IMR-90 (cell line): ENCODE results near the gene NF1. TPM values are rescaled to one million over a fixed set of nuclear protein-coding genes. Genes with fewer than 3 reads are reported as not detected.

Experiments
- ATAC-seq: fragments of 200-7000 bp; cut with Tn5 transposase; 2 replicates; pipeline ENCODE4 v1.9.1; 2020; ENCODE audit warnings: low read depth, mild to moderate bottlenecking, moderate library complexity
- BruUV-seq: library from RNA; stranded (reverse); fragments of 400-500 nt; replicated peaks from 2 replicates; lab custom pipeline; 2021; lab: Mats Ljungman, UMichigan
- CTCF ChIA-PET: fragments of 300-600 bp; formaldehyde crosslinking; extraction: SDS; loops from one replicate; lab custom pipeline; 2021; ENCODE audit warnings: antibody characterized with exemption; lab: Yijun Ruan, JAX
- POLR2A ChIA-PET: fragments of 300-600 bp; sonication (Branson Sonifier 250); formaldehyde crosslinking; loops from one replicate; lab custom pipeline; 2022; ENCODE audit warnings: antibody characterized with exemption; ENCODE audit not compliant: unreplicated experiment; lab: Charles Lee
- DNase-seq: peaks from one replicate; pipeline ENCODE4 v3.0.0; 2013
- H2AFZ ChIP-seq: replicated peaks from 2 replicates; pipeline ENCODE3; 2013; ENCODE audit warnings: low read length, mild to moderate bottlenecking; ENCODE audit not compliant: poor library complexity
- H2AK5ac ChIP-seq: 2 replicates; pipeline ENCODE4 v1.6.1; 2013; ENCODE audit warnings: low read depth, low read length, inconsistent platforms
- H2AK9ac ChIP-seq: replicated peaks from 2 replicates; pipeline ENCODE3; 2013; ENCODE audit warnings: mild to moderate bottlenecking, low read depth, low read length, moderate library complexity; ENCODE audit not compliant: poor library complexity
- H2BK120ac ChIP-seq: 2 replicates; pipeline ENCODE4 v1.6.1; 2013; ENCODE audit warnings: low read depth, low read length, inconsistent platforms
- H2BK15ac ChIP-seq: 3 replicates; pipeline ENCODE4 v1.6.1; 2013; ENCODE audit warnings: low read depth, low read length, inconsistent platforms
- H2BK20ac ChIP-seq: 2 replicates; pipeline ENCODE4 v1.6.1; 2013; ENCODE audit warnings: low read depth, mild to moderate bottlenecking, inconsistent platforms, low read length, moderate library complexity
- H2BK5ac ChIP-seq: 2 replicates; pipeline ENCODE4 v1.6.1; 2013; ENCODE audit warnings: mild to moderate bottlenecking, low read depth, low read length, inconsistent platforms; ENCODE audit not compliant: poor library complexity, severe bottlenecking
- H3K14ac ChIP-seq: replicated peaks from 2 replicates; pipeline ENCODE4 v1.6.1; 2013; ENCODE audit warnings: low read depth, low read length, inconsistent platforms
- H3K18ac ChIP-seq: 2 replicates; pipeline ENCODE4 v1.6.1; 2013; ENCODE audit warnings: low read depth, low read length, control low read depth
- H3K23ac ChIP-seq: 2 replicates; pipeline ENCODE4 v1.6.1; 2013; ENCODE audit warnings: low read depth, low read length, inconsistent platforms
- H3K27ac ChIP-seq: 2 replicates; pipeline ENCODE4 v1.5.1; 2013; ENCODE audit warnings: mild to moderate bottlenecking, control low read depth, low read length; ENCODE audit not compliant: insufficient read depth
- H3K27me3 ChIP-seq: 2 replicates; pipeline ENCODE4 v1.6.1; 2013; ENCODE audit warnings: low read length; ENCODE audit not compliant: control insufficient read depth, insufficient read depth
- H3K36me3 ChIP-seq: 2 replicates; pipeline ENCODE4 v1.6.1; 2013; ENCODE audit warnings: low read length, mixed read lengths; ENCODE audit not compliant: control insufficient read depth, insufficient read depth
- H3K4ac ChIP-seq: 2 replicates; pipeline ENCODE4 v1.6.1; 2013; ENCODE audit warnings: low read depth, low read length, inconsistent platforms
- H3K4me1 ChIP-seq: 2 replicates; pipeline ENCODE4 v1.6.1; 2013; ENCODE audit warnings: low read length, mixed read lengths; ENCODE audit not compliant: control insufficient read depth, insufficient read depth
- H3K4me2 ChIP-seq: 2 replicates; pipeline ENCODE4 v1.6.1; 2013; ENCODE audit warnings: low read depth, mild to moderate bottlenecking, control low read depth, low read length, moderate library complexity
- H3K4me3 ChIP-seq: 2 replicates; pipeline ENCODE4 v1.5.1; 2013; ENCODE audit warnings: low read depth, mild to moderate bottlenecking, control low read depth, low read length, moderate library complexity; ENCODE audit not compliant: insufficient read depth
- H3K56ac ChIP-seq: 2 replicates; pipeline ENCODE4 v1.6.1; 2013; ENCODE audit warnings: low read length, inconsistent platforms; ENCODE audit not compliant: insufficient read depth; ENCODE audit errors: extremely low read depth
- H3K79me1 ChIP-seq, 2 experiments: 2 replicates each; pipeline ENCODE4 v1.6.1; 2013; ENCODE audit warnings: low read length in 2 of 2, inconsistent platforms in 1 of 2, low read depth in 1 of 2
- H3K9ac ChIP-seq: 2 replicates; pipeline ENCODE4 v1.6.1; 2013; ENCODE audit warnings: low read depth, low read length, control low read depth
- H3K9me1 ChIP-seq: 2 replicates; pipeline ENCODE4 v1.6.1; 2013; ENCODE audit warnings: low read length, inconsistent platforms; ENCODE audit not compliant: insufficient read depth
- H3K9me3 ChIP-seq: 2 replicates; pipeline ENCODE4 v1.6.1; 2013; ENCODE audit warnings: low read length; ENCODE audit not compliant: control insufficient read depth, insufficient read depth
- H4K20me1 ChIP-seq: 2 replicates; pipeline ENCODE4 v1.6.1; 2013; ENCODE audit warnings: low read length, inconsistent platforms; ENCODE audit not compliant: insufficient read depth
- H4K5ac ChIP-seq: 2 replicates; pipeline ENCODE4 v1.6.1; 2013; ENCODE audit warnings: mild to moderate bottlenecking, low read depth, low read length, control low read depth
- H4K8ac ChIP-seq, 2 experiments: 2 replicates each; pipeline ENCODE4 v1.6.1; 2013; ENCODE audit warnings: low read depth in 2 of 2, low read length in 2 of 2, control low read depth in 1 of 2, inconsistent platforms in 1 of 2
- H4K91ac ChIP-seq: 2 replicates; pipeline ENCODE4 v1.6.1; 2013; ENCODE audit warnings: low read depth, low read length, inconsistent platforms; ENCODE audit not compliant: insufficient read depth
- BHLHE40 ChIP-seq: fragments of 150-350 bp; IDR thresholded peaks from 2 replicates; pipeline ENCODE4 v1.6.1; 2016; ENCODE audit warnings: mild to moderate bottlenecking, low read depth, low read length
- CEBPB ChIP-seq: IDR thresholded peaks from 2 replicates; pipeline ENCODE4 v1.6.1; 2012; ENCODE audit warnings: low read depth, low read length, improper control_type of control experiment
- CHD1 ChIP-seq: IDR thresholded peaks from 2 replicates; pipeline ENCODE4 v1.6.1; 2012; ENCODE audit warnings: low read depth, low read length, improper control_type of control experiment
- FOS ChIP-seq: fragments of 150-350 bp; IDR thresholded peaks from 2 replicates; pipeline ENCODE4 v1.6.1; 2016; ENCODE audit warnings: low read depth, low read length
- MAFK ChIP-seq: IDR thresholded peaks from 2 replicates; pipeline ENCODE4 v1.6.1; 2012; ENCODE audit warnings: low read depth, low read length, improper control_type of control experiment
- MXI1 ChIP-seq: IDR thresholded peaks from 2 replicates; pipeline ENCODE4 v1.6.1; 2012; ENCODE audit warnings: low read depth, mild to moderate bottlenecking, low read length, moderate library complexity, borderline replicate concordance
- NFE2L2 ChIP-seq: fragments of 150-350 bp; IDR thresholded peaks from 2 replicates; pipeline ENCODE4 v1.6.1; 2016; ENCODE audit warnings: low read depth, mild to moderate bottlenecking, low read length
- POLR2A ChIP-seq: IDR thresholded peaks from 2 replicates; pipeline ENCODE4 v1.6.1; 2012; ENCODE audit warnings: mild to moderate bottlenecking, low read depth, low read length
- RAD21 ChIP-seq: IDR thresholded peaks from 2 replicates; pipeline ENCODE4 v1.6.1; 2012; ENCODE audit warnings: low read length, improper control_type of control experiment
- RCOR1 ChIP-seq: IDR thresholded peaks from 2 replicates; pipeline ENCODE4 v1.6.1; 2012; ENCODE audit warnings: mild to moderate bottlenecking, low read length, improper control_type of control experiment; ENCODE audit not compliant: insufficient replicate concordance
- RFX5 ChIP-seq: IDR thresholded peaks from 2 replicates; pipeline ENCODE4 v1.8.0; 2012; ENCODE audit warnings: low read depth, mild to moderate bottlenecking, low read length, moderate library complexity
- SMC3 ChIP-seq: fragments of 150-350 bp; IDR thresholded peaks from 2 replicates; pipeline ENCODE4 v1.6.1; 2016; ENCODE audit warnings: low read depth, mild to moderate bottlenecking, antibody characterized with exemption, low read length, moderate library complexity
- dilution Hi-C: fragments of 300-500 bp; cut with HindIII; formaldehyde crosslinking; loops from one replicate; pipeline ENCODE4 v1.14.3; 2018; ENCODE audit warnings: low sequenced_read_pairs; ENCODE audit not compliant: unreplicated experiment
- in situ Hi-C: fragments of 300-500 bp; cut with MboI; formaldehyde crosslinking; loops from 3 replicates; pipeline ENCODE4 v1.14.3; 2019; ENCODE audit warnings: low sequenced_read_pairs, inconsistent platforms, mixed read lengths
- intact Hi-C: fragments of 100-400 bp; cut with micrococcal nuclease; formaldehyde crosslinking; loops from 2 replicates; pipeline ENCODE4 v1.10.0; 2022
- polyA plus RNA-seq, 3 experiments: library from polyadenylated mRNA; depleted of rRNA; stranded (reverse); fragments of >200 nt; gene quantifications; 2 replicates each; pipeline ENCODE4 v1.2.3, GENCODE V29; 2012; ENCODE audit warnings: low replicate concordance in 1 of 3
- total RNA-seq: library from RNA; depleted of rRNA; stranded (reverse); fragments of >200 nt; gene quantifications from 2 replicates; pipeline ENCODE4 v1.2.3, GENCODE V29; 2012
- TF ChIP-seq, protein P1 (sequence below): conservative IDR thresholded peaks from 2 replicates; pipeline ENCODE4 v1.5.1; 2012; ENCODE audit warnings: mild to moderate bottlenecking, low read depth, low read length, improper control_type of control experiment
- TF ChIP-seq, protein P2 (sequence below): fragments of 150-350 bp; IDR thresholded peaks from 2 replicates; pipeline ENCODE4 v1.6.1; 2016; ENCODE audit warnings: low read depth, mild to moderate bottlenecking, low read length, moderate library complexity, borderline replicate concordance

Gene NF1
- total and polyA plus RNA-seq, 2 of the 4 experiments (the other 2 are of a cell fraction) = 17.9 to 48.6 TPM

DNA sequence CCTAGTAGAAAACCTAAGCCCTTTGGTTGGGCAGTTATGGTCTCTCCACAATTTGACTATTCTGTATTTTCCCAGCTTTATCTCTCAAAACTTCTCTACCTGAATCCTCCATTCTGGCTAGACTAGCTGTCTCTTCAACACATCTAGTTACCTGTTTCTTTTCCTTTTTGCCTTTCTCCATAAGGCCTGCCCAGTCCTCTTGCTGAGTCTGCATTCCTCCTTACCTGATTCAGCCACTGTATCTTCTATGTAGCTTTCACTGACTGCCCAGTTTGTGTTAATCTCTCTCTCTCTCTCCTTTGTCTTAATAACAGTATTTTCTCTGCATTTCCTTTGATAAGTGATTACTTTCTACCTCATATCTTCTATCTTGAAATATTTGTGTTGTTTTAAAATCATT is 228.8 kb downstream of the NF1 start:
- Histone ChIP-seq H4K8ac (no peak overlapping the region; a peak in 1 of 4 replicates), H3K14ac (peak overlapping the region; percentile 44; the same call in 1 of the 2 replicates), H3K9me3 (no peaks in the 10 kb centered on the region), H4K5ac (no peak overlapping the region), H2BK15ac (peak overlapping the region; percentile 10; the same call in 1 of the 3 replicates), H3K36me3 (peaks cover 12% of the 10 kb centered on the region), H3K4ac (no peak overlapping the region), H2AK9ac (no peak overlapping the region), H2AFZ (no peak overlapping the region), H2BK120ac (no peak overlapping the region), H4K91ac (no peak overlapping the region), H3K9ac (no peak overlapping the region), H3K27me3 (no peaks in the 10 kb centered on the region), H2BK5ac (no peak overlapping the region), H3K4me3 (no peak overlapping the region), H3K18ac (no peak overlapping the region), H3K79me1 (peaks cover 3 to 35% of the 10 kb centered on the region in 2 experiments; a peak in 2 of 4 replicates), H3K23ac (no peak overlapping the region), H4K20me1 (no peaks in the 10 kb centered on the region; the same call in 1 of the 2 replicates), H2AK5ac (no peak overlapping the region), H3K4me2 (no peak overlapping the region), H2BK20ac (no peak overlapping the region; the same call in 1 of the 2 replicates), H3K9me1 (peaks cover 4% of the 10 kb centered on the region), H3K56ac (no peak overlapping the region), H3K4me1 (peaks cover 8% of the 10 kb centered on the region), H3K27ac (no peak overlapping the region)
- intact Hi-C loops (no loop called here), dilution Hi-C loops (no loop called here), in situ Hi-C loops (no loop called here)
- CTCF ChIA-PET = no interaction called here
- no TSS peak for BruUV-seq
- POLR2A ChIA-PET = no interaction called here
- ATAC-seq (no peak), DNase-seq (no peak)
- no peak for TF ChIP-seq FOS
- no peak for TF ChIP-seq POLR2A
- TF ChIP-seq, protein P1, sequence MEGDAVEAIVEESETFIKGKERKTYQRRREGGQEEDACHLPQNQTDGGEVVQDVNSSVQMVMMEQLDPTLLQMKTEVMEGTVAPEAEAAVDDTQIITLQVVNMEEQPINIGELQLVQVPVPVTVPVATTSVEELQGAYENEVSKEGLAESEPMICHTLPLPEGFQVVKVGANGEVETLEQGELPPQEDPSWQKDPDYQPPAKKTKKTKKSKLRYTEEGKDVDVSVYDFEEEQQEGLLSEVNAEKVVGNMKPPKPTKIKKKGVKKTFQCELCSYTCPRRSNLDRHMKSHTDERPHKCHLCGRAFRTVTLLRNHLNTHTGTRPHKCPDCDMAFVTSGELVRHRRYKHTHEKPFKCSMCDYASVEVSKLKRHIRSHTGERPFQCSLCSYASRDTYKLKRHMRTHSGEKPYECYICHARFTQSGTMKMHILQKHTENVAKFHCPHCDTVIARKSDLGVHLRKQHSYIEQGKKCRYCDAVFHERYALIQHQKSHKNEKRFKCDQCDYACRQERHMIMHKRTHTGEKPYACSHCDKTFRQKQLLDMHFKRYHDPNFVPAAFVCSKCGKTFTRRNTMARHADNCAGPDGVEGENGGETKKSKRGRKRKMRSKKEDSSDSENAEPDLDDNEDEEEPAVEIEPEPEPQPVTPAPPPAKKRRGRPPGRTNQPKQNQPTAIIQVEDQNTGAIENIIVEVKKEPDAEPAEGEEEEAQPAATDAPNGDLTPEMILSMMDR = no peak
- no peak for TF ChIP-seq RFX5
- TF ChIP-seq RAD21 = no peak
- TF ChIP-seq, protein P2, sequence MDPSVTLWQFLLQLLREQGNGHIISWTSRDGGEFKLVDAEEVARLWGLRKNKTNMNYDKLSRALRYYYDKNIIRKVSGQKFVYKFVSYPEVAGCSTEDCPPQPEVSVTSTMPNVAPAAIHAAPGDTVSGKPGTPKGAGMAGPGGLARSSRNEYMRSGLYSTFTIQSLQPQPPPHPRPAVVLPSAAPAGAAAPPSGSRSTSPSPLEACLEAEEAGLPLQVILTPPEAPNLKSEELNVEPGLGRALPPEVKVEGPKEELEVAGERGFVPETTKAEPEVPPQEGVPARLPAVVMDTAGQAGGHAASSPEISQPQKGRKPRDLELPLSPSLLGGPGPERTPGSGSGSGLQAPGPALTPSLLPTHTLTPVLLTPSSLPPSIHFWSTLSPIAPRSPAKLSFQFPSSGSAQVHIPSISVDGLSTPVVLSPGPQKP = no peak
- TF ChIP-seq MXI1 = no peak
- TF ChIP-seq BHLHE40 = no peak
- TF ChIP-seq CEBPB = no peak
- no peak for TF ChIP-seq MAFK
- no peak for TF ChIP-seq CHD1
- no peak for TF ChIP-seq SMC3
- TF ChIP-seq NFE2L2 = no peak
- TF ChIP-seq RCOR1 = no peak
